Fibroblast of skin of left biceps (primary cell): ENCODE data around the gene ALAD.
"Not testable (repeated sequence)": the region's sequence is repeated elsewhere in the genome, so short reads cannot be mapped to it uniquely, and the experiment has no call there.

Source experiments
- DNase-seq, 2 experiments: peaks; one replicate each; pipeline ENCODE4 v3.0.0-alpha.2; 2013; ENCODE audit warnings: low read depth in 2 of 2

The ALAD gene

DNA sequence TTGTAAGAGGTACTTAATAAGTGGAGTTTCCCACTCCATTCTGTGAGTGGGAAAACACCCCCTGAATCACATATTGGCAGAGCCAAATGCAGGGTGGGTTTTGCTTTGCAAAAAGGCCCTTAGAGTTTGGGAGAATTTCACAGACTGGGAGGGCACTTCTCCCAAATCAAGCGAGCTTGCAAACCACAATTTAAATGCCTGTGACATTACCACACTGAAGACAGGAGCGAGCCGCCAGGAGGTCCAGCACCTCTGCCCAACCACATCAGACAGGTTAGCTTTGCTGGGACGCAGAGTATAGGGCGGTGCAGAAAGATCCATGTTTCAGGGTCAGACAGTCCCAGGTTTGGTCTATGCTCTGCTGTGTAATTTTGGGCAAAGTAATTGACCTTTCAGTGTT, 2.3 kb downstream of the ALAD start:
- no peak for DNase-seq

GRCh38 chr9:113397203-113397631, 3.9 kb downstream of the ALAD start:
- no peak for DNase-seq

GRCh38 chr9:113395000-113395861, 5.9 kb downstream of the ALAD start:
- no peak for DNase-seq

GRCh38 chr9:113393281-113393680, 7.8 kb downstream of the ALAD start:
- DNase-seq, result no peak

- DNase-seq, result no peak
These were observed 9.2 kb downstream of the ALAD start for GRCh38 chr9:113391917-113392316.

DNA sequence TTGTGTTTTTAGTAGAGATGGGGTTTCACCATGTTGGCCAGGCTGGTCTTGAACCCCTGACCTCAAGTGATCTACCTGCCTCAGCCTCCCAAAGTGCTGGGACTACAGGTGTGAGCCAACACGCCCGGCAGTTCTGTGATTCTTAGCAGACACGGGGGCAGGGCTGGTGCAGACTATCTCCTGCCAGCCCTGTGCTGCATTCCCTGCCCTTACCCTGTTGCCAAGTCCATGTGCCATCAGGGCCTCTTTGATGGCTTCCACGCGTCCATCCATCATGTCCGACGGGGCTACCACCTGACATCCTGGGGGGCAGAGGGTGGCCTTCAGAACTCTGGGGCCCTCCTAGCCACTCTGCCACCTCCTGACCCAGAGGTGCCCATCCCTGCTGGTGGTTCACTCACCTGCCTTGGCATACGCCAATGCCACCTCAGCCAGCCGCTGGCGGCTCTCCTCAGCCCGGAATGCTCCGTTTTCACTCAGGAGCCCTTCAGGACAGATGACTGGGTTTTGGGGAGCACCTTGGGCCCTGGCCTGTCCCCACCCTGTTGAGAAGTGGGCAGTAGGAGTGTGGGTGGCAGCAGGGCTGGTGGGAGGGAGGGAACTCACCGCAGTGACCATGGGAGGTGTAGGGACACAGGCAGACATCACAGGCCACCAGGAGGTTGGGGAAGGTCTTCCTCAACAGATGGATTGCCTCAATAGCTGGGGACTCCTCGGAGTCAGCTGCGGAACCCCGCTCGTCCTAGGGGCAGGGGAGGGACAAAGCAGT, 10.7 kb downstream of the ALAD start:
- DNase-seq, result no peak

DNA sequence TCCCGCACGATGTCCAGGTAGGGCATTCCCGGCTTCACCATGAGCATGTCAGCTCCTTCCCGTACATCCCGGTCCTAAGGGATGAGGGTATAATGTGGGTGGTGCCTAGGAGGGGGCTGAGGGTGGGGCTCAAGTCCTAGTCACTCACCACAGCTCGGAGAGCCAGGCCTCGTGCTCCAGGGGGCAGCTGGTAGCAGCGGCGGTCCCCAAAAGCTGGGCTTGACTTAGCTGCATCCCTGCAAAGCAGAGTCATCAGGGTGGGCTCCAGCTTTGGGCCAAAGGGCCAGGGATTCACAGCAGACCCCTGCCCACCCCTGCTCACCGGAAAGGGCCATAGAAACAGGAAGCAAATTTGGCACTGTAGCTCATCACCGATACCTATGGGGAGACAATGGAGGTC, 11.6 kb downstream of the ALAD start:
- DNase-seq, result no peak

DNA sequence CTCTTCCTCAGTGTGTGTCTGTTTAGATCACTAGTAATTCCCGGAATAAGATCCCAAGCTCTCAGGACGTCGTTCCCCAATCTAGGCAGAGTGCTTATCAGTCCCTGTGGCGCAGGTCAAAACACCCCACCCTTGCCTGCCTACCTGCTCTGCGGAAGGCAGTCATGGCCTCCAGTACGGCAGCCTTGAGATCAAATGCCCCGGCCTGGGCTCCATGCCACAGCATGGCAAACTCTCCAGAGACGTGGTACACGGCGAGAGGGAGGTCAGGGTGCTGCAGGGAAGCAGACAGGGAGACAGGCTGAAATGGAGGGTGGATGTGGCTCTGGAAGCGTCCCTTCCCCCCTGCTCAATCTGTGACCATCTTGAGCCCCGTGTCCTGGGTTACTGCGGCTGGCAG, 12.3 kb downstream of the ALAD start:
- no peak for DNase-seq

GRCh38 chr9:113387560-113388230, 13.4 kb downstream of the ALAD start:
- DNase-seq, result no peak

GRCh38 chr9:113386571-113387393, 14.3 kb downstream of the ALAD start:
- no peak for DNase-seq

DNA sequence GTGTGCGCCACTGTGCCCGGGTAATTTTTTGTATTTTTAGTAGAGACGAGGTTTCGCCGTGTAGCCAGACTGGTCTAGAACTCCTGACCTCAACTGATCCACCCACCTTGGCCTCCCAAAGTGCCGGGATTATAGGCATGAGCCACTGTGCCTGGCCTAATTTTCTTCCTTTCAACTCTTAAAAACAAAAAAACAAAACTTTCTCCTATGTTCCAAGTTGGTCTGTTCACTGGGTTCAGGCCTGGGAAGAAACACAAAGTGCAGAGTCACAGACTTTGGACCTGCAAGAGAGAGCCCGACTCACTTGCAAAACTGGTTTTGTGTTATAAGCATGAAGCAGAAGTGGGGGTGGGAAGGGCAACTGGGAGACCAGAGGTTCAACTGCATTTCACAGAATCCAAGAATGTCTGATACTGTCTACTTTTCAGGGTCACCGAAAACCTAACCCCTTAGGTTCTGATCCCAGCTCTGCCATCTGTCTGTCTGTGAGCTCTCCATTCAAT, 19.1 kb downstream of the ALAD start:
- no peak for DNase-seq

DNA sequence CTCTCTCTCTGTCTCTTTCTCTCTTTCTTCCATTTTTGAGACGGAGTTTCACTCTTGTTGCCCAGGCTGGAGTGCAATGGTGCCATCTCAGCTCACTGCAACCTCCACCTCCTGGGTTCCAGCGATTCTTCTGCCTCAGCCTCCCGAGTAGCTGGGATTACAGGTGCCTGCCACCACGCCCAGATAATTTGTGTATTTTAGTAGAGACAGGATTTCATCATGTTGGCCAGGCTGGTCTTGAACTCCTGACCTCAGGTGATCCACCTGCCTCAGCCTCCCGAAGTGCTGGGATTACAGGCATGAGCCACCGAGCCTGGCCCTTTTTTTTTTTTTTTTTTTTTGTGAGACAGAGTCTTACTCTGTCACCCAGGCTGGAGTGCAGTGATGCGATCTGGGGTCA, 19.6 kb downstream of the ALAD start:
- DNase-seq, result not testable (repeated sequence)

- DNase-seq, result no peak
These were observed 20.2 kb downstream of the ALAD start for GRCh38 chr9:113380869-113381378.

DNA sequence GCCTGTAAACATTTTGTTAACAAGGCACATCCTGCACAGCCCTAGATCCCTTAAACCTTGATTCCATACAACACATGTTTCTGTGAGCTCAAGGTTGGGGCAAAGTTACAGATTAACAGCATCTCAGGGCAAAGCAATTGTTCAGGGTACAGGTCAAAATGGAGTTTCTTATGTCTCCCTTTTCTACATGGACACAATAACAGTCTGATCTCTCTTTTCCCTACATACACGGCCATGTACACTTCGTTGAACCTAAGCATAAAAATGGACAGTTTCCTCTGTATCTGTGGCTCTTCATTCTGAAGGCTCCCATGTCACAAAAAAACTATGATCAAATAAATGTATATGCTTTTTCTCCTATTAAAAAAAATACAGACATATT, 21.3 kb downstream of the ALAD start:
- DNase-seq, result not testable (repeated sequence)

- DNase-seq, result not testable (repeated sequence)
These were observed 21.8 kb downstream of the ALAD start for GRCh38 chr9:113379094-113379828.

DNA sequence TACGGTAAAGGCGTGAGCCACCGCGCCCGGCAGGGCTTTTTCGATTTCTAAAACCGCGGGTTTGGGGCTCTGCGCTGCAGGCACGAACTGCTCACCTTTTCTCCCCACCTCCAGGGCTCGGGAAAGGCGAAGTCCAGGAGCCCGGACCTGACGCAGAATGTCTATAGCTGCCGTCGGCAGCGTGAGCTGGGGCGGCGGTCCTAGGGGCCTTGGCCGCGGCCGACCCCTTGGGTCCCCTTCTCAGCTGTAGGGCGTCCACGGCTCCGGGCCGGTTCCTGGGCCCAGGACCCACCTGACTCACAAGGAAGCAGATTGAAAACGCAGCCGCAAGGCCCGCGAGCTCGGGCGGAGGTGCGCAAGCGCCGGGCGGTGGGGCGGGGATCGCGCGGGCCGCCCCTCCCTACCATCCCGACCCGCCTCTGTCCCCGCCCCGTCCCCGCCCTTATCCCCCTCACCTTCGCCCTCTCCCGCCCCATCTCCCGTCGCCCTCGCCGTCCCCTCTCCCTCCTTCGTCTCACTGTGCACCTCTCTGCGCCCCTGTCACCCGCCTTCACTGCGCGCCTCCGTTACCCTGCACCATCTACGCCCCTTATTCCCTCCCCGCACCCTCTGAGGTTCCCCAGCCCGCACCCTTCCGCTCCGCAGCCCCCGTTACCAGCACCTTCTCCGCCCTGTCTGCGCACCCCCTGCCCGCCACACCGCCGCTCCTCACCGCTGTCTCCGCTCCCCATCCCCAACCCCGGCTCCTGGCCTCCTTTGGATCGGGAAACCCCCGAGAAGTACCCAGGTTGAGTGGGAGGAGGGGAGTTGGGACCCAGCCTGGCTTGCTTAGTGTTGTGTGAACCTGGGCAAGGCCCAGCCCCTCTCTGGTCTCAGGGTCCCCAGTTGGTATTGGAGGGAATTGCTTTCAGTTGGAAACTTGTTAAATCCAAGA, 24.2 kb downstream of the ALAD start, which contains the start of gene HDHD3:
Gene HDHD3, minus strand, starts transcription at position 353 of the 934 bp plus-strand sequence. CDS start 2,632 bp downstream, outside the sequence.
- DNase-seq, result peak in 1 of 2 experiments; percentile 34

DNA sequence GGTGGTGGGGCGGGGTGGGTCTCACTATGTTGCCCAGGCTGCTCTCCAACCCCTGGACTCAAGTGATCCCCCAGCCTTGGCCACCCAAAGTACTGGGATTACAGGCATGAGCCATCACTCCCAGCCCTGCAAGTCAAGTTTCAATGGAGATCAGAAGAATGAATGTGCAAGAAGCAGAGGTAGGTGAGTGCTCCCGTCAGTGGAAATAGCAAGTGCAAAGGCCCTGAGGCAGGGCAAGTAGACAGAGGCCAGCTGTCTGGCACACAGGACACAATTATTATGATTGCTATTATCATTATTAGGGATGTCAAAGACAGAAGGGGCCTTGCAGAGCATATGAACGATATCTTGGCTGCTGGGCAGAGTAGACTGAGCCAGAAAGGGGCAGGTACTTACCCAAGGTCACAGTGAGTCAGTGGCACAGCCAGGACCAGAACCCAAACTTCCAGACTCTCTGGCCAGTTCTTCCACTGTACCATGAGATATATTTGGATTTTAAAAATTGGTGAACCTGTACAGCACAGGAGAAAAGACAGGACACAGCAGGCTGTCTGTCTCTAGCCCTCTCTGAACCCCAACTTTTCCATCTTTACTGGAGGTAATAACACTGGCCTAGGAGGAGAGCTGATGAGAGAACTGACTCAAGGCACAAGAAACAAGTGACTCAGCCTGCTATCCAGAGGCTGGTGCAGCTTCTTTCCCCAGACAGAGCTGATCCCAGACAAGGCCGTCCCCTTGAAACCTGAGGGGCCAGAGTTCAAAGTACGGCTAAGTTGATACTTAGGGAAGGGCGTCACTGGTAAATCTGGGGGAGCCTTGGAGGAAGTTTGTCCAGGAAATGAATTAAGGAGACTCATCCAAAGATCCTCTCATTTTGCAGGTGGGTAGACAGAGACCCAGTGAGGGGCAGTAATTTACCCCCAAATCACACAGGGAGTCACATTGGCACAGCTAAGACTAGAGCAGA, 25.7 kb downstream of the ALAD start:
- no peak for DNase-seq
